ENCODE results near the gene WWOX. TPM values are rescaled to one million over a fixed set of nuclear protein-coding genes. Genes with fewer than 3 reads are reported as not detected.
"Not testable (repeated sequence)": the region's sequence is repeated elsewhere in the genome, so short reads cannot be mapped to it uniquely, and the experiment has no call there.

WWOX gene
- total RNA-seq, 1 experiment from 2014 or later, result 38.9 TPM

DNA sequence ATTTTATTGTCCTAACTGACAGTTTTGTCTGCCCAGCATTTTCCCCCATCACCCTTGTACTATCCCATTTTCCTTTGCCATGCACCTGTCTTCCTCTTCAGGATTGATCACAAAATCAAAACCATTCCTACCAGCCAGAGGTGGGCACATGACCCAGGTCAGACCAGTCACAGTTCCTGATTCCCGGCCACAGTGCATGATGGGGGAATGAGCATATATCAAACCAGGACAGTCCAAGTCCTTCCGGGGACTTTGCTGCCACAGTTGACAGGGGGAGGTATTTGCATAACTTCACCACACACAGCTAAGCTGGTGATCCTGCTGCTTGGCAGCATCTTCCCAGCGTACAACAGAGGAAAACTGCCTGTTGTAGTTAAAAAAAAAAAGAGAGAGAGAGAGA lies 493.9 kb downstream of the WWOX start:
- no peak for DNase-seq (ENCODE audit: low spot score)
- in situ Hi-C loops (cut with HindIII; ENCODE audit: low sequenced_read_pairs), result no loop called here

DNA sequence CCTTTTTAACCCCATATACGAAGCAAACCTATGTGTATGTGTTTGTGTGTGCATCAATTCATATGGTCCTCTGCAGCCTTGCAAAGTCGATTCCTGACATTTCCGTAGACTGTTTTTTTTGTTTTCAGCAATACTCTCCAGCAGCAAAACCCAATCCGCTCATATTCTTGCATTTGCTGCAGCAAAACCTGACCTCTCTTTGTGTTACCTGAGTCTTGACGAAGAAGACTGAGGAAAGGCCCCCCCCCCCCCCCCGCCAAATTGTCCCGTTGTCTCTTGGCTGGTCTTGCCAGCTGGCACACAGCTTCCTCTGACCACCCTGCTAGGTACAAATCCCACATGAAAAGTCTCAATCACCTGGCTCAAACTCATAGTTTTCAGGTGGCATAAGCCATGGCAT lies 494.7 kb downstream of the WWOX start:
- in situ Hi-C loops (cut with HindIII; ENCODE audit: low sequenced_read_pairs), result no loop called here

GRCh38 chr16:78596348-78596995 lies 497.0 kb downstream of the WWOX start:
- DNase-seq (ENCODE audit: low spot score), result no peak
- in situ Hi-C loops (cut with HindIII; ENCODE audit: low sequenced_read_pairs), result no loop called here

More for the DNA sequence above, 494.7 kb downstream of the WWOX start:
- DNase-seq (ENCODE audit: low spot score), result no peak

GRCh38 chr16:78596996-78597422 lies 497.6 kb downstream of the WWOX start:
- no peak for DNase-seq (ENCODE audit: low spot score)
- in situ Hi-C loops (cut with HindIII; ENCODE audit: low sequenced_read_pairs), result no loop called here

DNA sequence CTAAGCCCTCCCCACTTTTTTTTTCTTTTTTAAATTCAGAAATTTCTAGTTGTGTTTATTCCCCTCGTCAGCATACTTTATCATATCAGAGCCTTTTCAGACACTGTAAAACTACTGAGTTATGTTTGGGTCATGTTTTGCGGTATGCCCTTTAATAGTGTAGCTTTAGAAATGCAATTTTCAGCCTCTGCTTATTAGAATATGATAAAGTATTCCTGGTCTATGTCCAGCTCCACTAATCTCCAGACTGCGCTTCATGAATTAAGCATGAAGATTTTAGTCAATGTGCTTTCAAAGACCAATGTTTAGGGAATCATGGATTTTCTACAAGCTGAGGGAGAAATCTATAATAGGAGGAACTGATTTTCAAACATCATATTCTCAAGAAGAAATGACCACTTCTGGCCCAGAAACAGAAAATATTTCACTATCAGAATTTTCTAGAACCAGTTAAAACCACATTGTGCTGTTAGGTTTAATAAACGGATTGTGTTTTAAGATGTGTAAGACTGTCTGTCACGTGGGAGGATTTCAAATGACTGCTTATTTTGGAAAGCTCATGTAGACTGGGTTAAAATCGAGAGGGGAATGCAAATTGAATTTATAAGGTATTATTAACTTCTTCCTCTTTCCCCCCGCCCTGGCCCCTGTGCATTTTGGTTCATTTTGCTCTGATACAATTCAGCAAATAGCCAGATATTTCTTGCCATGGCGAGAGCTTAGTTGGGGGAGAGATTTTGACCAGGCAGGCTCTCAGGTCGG lies 498.5 kb downstream of the WWOX start:
- in situ Hi-C loops (cut with HindIII; ENCODE audit: low sequenced_read_pairs), result no loop called here
- DNase-seq (ENCODE audit: low spot score), result no peak

GRCh38 chr16:78599271-78599670 lies 499.8 kb downstream of the WWOX start:
- in situ Hi-C loops (cut with HindIII; ENCODE audit: low sequenced_read_pairs), result no loop called here
- no peak for DNase-seq (ENCODE audit: low spot score)

GRCh38 chr16:78604423-78605062 lies 505.1 kb downstream of the WWOX start:
- in situ Hi-C loops (cut with HindIII; ENCODE audit: low sequenced_read_pairs), result not testable (repeated sequence)

GRCh38 chr16:78605548-78606101 lies 506.2 kb downstream of the WWOX start:
- DNase-seq (ENCODE audit: low spot score), result peak; percentile 25
- in situ Hi-C loops (cut with HindIII; ENCODE audit: low sequenced_read_pairs), result no loop called here

More at GRCh38 chr16:78604423-78605062, 505.1 kb downstream of the WWOX start:
- DNase-seq (ENCODE audit: low spot score), result not testable (repeated sequence)

DNA sequence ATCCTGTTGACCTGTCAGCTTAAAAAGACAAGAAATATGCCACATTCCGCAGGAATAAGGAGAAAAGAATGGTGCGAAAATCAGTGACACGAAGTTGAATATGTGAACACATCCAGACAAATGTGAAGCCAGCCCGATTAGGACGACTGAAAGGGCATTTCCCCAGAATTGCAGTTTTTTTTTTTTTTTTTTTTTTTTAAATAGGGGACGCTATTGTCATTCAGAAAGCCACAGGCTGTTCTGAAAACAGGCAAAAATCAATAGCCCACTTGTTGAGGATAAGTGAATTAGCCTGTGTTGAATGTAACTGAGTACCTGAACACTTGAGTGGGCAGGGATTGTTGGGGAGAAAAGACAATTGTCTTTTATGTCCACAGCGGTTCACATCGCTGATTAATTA lies 507.1 kb downstream of the WWOX start:
- in situ Hi-C loops (cut with HindIII; ENCODE audit: low sequenced_read_pairs), result no loop called here
- no peak for DNase-seq (ENCODE audit: low spot score)

- DNase-seq (ENCODE audit: low spot score), result no peak
- in situ Hi-C loops (cut with HindIII; ENCODE audit: low sequenced_read_pairs), result no loop called here
Measured at GRCh38 chr16:78607022-78607421, 507.6 kb downstream of the WWOX start.

DNA sequence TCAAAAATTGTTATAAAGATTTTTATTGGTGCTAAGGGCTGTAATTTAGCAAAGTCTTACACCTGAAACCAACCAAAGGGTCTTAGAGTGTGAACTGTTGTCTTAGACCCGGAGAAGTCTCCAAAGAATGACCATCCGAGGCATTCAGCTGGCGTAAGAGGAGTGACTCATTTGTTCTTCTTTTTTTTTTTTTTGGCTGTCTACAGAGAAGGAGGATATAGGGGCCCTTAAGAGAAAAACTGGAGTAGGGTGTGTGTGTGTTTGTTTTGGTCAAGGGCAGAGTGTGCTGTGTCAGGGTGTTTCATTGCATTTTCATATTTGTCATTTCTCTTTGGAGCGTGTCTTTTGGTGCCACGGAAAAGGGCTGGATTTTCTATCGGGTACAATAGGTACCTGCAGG lies 508.0 kb downstream of the WWOX start:
- DNase-seq (ENCODE audit: low spot score), result no peak
- in situ Hi-C loops (cut with HindIII; ENCODE audit: low sequenced_read_pairs), result no loop called here

GRCh38 chr16:78608305-78608776 lies 508.9 kb downstream of the WWOX start:
- DNase-seq (ENCODE audit: low spot score), result no peak
- in situ Hi-C loops (cut with HindIII; ENCODE audit: low sequenced_read_pairs), result no loop called here

DNA sequence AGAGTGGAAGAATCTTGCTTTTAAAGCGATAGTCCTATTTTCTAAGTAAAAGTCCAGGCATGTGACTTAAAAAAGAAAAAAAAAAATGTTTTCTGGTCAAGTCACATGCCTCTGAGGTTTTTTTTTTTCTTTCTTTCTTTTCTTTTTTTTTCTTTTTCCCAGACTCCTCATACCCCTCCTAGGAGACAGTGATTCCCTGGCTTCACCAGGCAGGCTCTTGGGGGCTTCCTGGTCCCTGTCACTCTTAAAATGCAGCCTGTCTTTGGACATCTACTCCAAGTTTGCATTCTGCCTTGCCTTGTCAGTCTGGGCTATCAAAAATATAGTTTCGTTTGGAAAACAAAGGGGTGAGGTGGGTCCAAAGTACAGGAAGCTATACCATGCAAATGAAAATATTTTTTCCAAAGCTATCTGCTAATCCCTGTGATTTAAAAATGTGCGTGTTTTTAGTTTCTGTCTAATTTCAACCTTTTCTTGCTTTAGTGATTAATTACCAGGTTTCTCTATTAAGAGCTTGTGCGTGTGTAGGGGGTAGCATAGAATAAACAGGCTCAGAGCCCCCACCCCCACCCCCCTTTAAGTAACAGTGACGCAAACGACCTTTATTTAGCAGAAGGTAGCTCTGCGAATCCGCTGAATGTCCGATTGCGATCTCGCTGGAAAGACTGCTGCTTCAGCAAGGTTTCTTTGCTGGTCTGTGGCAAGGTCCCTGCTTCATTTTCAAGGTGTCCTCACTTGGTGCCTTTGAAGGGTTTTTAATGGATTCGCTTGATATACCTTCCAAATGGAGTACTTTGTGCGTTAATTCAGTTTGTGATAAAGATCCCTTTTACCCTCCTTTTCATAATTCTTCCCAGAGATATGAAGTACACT lies 510.2 kb downstream of the WWOX start:
- in situ Hi-C loops (cut with HindIII; ENCODE audit: low sequenced_read_pairs), result no loop called here
- DNase-seq (ENCODE audit: low spot score), result no peak

DNA sequence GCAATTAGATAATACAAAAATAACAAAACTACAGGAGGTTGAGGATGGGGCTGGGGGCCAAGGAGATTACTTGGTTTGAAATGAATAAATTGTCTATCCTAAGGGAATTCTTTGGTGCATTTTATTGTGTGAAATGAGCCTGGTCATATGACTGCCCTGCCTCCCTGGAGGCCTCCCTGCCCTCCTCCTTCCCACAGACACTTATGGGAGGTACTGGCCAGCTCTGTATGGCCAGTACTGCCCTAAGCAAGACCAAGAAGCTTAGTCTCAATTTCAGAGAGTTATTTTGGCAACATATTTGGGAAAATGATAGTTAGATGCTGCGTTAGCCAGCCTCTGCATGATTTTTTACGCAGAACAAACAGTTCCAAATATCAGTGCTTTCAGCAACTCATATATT lies 511.9 kb downstream of the WWOX start:
- no peak for DNase-seq (ENCODE audit: low spot score)
- in situ Hi-C loops (cut with HindIII; ENCODE audit: low sequenced_read_pairs), result no loop called here

DNA sequence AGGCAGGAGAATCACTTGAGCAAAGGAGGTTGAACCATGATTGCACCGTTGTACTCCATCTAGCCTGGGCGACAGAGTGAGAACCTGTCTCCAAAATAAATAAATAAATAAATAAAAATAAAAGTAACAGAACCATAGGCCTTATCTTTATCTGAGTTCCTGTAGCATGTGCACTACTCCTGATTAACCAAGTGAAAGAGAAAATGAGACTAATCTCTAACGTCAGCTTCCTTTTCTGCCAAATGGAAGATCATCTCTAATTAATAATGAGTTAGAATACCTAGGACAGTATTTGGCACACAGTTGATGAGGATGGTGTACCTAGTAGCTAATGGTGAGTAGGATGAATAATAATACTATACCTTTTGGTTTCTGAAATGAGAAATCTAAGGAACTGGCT lies 520.4 kb downstream of the WWOX start:
- in situ Hi-C loops (cut with HindIII; ENCODE audit: low sequenced_read_pairs), result no loop called here
- no peak for DNase-seq (ENCODE audit: low spot score)

- DNase-seq (ENCODE audit: low spot score), result no peak
- in situ Hi-C loops (cut with HindIII; ENCODE audit: low sequenced_read_pairs), result no loop called here
Measured at GRCh38 chr16:78620291-78620690, 520.8 kb downstream of the WWOX start.

- in situ Hi-C loops (cut with HindIII; ENCODE audit: low sequenced_read_pairs), result no loop called here
- no peak for DNase-seq (ENCODE audit: low spot score)
Measured at GRCh38 chr16:78623796-78624195, 524.3 kb downstream of the WWOX start.

GRCh38 chr16:78624366-78624765 lies 524.9 kb downstream of the WWOX start:
- in situ Hi-C loops (cut with HindIII; ENCODE audit: low sequenced_read_pairs), result no loop called here
- no peak for DNase-seq (ENCODE audit: low spot score)

GRCh38 chr16:78628461-78629045 lies 529.1 kb downstream of the WWOX start:
- DNase-seq (ENCODE audit: low spot score), result no peak
- in situ Hi-C loops (cut with HindIII; ENCODE audit: low sequenced_read_pairs), result no loop called here

All from G401 (cell line).